ENCODE data around the gene DLAT. TPM values are rescaled to one million over a fixed set of nuclear protein-coding genes. Genes with fewer than 3 reads are reported as not detected.
"Not testable (repeated sequence)": the region's sequence is repeated elsewhere in the genome, so short reads cannot be mapped to it uniquely, and the experiment has no call there.

Gene DLAT
- total RNA-seq, 4 donors from 2014 or later = 11.8 to 32.7 (median 24.7) TPM

- H3K9me3 ChIP-seq = no peaks in the 10 kb centered on the region
- H3K36me3 ChIP-seq = no peaks in the 10 kb centered on the region
- no peaks in the 10 kb centered on the region for H3K27me3 ChIP-seq
- H3K27ac ChIP-seq = peak overlapping the region; percentile 84 to 85
- TF ChIP-seq POLR2A (IDR thresholded peaks at IDR 0.05) = no peak
- TF ChIP-seq, protein P1, sequence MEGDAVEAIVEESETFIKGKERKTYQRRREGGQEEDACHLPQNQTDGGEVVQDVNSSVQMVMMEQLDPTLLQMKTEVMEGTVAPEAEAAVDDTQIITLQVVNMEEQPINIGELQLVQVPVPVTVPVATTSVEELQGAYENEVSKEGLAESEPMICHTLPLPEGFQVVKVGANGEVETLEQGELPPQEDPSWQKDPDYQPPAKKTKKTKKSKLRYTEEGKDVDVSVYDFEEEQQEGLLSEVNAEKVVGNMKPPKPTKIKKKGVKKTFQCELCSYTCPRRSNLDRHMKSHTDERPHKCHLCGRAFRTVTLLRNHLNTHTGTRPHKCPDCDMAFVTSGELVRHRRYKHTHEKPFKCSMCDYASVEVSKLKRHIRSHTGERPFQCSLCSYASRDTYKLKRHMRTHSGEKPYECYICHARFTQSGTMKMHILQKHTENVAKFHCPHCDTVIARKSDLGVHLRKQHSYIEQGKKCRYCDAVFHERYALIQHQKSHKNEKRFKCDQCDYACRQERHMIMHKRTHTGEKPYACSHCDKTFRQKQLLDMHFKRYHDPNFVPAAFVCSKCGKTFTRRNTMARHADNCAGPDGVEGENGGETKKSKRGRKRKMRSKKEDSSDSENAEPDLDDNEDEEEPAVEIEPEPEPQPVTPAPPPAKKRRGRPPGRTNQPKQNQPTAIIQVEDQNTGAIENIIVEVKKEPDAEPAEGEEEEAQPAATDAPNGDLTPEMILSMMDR (IDR thresholded peaks at IDR 0.05) = no peak
- intact Hi-C loops (cut with DNase I; ENCODE audit: low total_unique reads) = no loop called here
- H3K4me1 ChIP-seq = no peaks in the 10 kb centered on the region
- DNase-seq = no peak
- peak overlapping the region; percentile 72 to 73 for H3K4me3 ChIP-seq
These were observed 499 bp downstream of the DLAT start for GRCh38 chr11:112025707-112026106.

DNA sequence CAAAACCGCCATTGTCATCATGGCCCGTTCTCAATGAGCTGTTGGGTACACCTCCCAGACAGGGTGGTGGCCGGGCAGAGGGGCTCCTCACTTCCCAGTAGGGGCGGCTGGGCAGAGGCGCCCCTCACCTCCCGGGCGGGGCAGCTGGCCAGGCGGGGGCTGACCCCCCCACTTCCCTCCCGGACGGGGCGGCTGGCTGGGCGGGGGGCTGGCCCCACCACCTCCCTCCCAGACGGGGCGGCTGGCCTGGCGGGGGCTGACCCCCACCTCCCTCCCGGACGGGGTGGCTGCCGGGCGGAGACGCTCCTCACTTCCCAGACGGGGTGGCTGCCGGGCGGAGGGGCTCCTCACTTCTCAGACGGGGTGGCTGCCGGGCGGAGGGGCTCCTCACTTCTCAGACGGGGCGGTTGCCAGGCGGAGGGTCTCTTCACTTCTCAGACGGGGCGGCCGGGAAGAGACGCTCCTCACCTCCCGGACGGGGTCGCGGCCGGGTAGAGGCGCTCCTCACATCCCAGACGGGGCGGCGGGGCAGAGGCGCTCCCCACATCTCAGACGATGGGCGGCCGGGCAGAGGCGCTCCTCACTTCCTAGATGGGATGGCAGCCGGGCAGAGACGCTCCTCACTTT lies 1.7 kb downstream of the DLAT start:
- DNase-seq; H3K4me3 ChIP-seq; intact Hi-C loops (cut with DNase I; ENCODE audit: low total_unique reads); H3K36me3 ChIP-seq; H3K4me1 ChIP-seq; H3K27ac ChIP-seq; H3K9me3 ChIP-seq; H3K27me3 ChIP-seq: not testable (repeated sequence)

DNA sequence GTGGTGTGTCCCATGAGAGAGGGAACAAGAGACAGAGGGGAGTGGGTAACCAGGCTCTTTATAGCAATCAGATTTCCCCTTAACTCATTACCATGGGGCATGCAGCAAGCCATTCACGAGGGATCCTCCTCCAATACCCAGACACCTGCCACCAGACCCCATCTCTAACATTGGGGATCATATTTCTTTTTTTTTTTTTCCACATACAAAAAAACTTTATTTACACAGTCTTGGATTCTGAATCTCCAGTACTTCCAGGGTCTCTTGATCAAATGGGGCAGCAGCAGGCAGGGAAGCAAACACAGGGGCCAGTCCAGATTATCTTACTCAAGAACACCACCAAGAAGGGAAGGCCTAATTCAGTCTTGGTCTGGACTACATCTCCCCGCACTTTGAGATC lies 4.3 kb downstream of the DLAT start:
- Histone ChIP-seq H3K36me3 (no peaks in the 10 kb centered on the region), H3K9me3 (no peaks in the 10 kb centered on the region), H3K4me1 (no peaks in the 10 kb centered on the region), H3K27ac (no peak overlapping the region), H3K4me3 (no peak overlapping the region), H3K27me3 (no peaks in the 10 kb centered on the region)
- intact Hi-C loops (cut with DNase I; ENCODE audit: low total_unique reads) = no loop called here
- TF ChIP-seq POLR2A (IDR thresholded peaks at IDR 0.05) = no peak
- TF ChIP-seq, protein P1 (IDR thresholded peaks at IDR 0.05) = no peak
- no peak for DNase-seq

- no peaks in the 10 kb centered on the region for H3K9me3 ChIP-seq
- intact Hi-C loops (cut with DNase I; ENCODE audit: low total_unique reads) = no loop called here
- DNase-seq = no peak
- no peaks in the 10 kb centered on the region for H3K4me1 ChIP-seq
- no peaks in the 10 kb centered on the region for H3K27me3 ChIP-seq
- TF ChIP-seq, protein P1 (IDR thresholded peaks at IDR 0.05) = no peak
- TF ChIP-seq POLR2A (IDR thresholded peaks at IDR 0.05) = no peak
- no peak overlapping the region for H3K27ac ChIP-seq
- no peaks in the 10 kb centered on the region for H3K36me3 ChIP-seq
- H3K4me3 ChIP-seq = no peak overlapping the region
These were observed 8.7 kb downstream of the DLAT start for GRCh38 chr11:112033902-112034301.

DNA sequence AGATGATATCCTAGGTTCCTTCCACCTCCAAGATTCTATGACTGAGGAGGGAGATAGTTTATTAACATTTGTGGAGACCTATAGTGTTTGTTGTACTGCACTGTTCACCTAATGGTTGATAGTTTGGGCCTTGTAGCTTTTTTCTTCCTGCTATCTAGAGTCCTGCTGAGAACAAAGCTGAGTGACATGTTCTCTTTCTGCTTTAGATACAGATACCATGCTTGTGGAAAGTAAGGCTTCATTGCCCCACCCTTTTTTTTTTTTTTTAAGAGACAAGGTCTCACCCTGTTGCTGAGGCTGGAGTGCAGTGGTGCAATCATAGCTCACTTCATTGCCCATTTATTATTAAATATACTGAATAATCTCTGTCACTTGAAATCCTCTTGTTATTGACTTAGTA lies 12.3 kb downstream of the DLAT start:
- Histone ChIP-seq H3K27ac (no peak overlapping the region), H3K4me3 (no peak overlapping the region), H3K27me3 (no peaks in the 10 kb centered on the region), H3K36me3 (no peaks in the 10 kb centered on the region), H3K4me1 (no peaks in the 10 kb centered on the region), H3K9me3 (no peaks in the 10 kb centered on the region)
- DNase-seq = no peak
- intact Hi-C loops (cut with DNase I; ENCODE audit: low total_unique reads) = no loop called here
- TF ChIP-seq, protein P1 (IDR thresholded peaks at IDR 0.05) = no peak
- TF ChIP-seq POLR2A (IDR thresholded peaks at IDR 0.05) = no peak

Data from uterus (tissue), 4 donors.